CD8-positive, alpha-beta memory T cell (primary cell): Measurements from ENCODE around the gene ANKRD13D. TPM values are rescaled to one million over a fixed set of nuclear protein-coding genes. Genes with fewer than 3 reads are reported as not detected.
A peak's percentile ranks its signal among the peaks of the same experiment; 100 is the strongest.

Source experiments
- CTCF ChIA-PET: fragments of 350-600 bp; sonication (Branson Sonifier 250); formaldehyde crosslinking; loops from one replicate; lab custom pipeline; 2021; ENCODE audit warnings: antibody characterized with exemption; lab: Charles Lee
- POLR2A ChIA-PET: fragments of 350-600 bp; sonication (Branson Sonifier 250); formaldehyde crosslinking; loops from one replicate; lab custom pipeline; 2021; ENCODE audit warnings: antibody characterized with exemption; lab: Charles Lee
- DNase-seq, 5 donors: peaks; one replicate each; pipeline versions ENCODE4 v3.0.0 to v3.0.0-alpha.2; 2020 to 2022; ENCODE audit warnings: mixed read lengths in 1 of 5
- H3K27ac ChIP-seq: one replicate; pipeline ENCODE4 v1.7.0; 2013; ENCODE audit warnings: low read depth, mild to moderate bottlenecking, low read length, moderate library complexity
- H3K27me3 ChIP-seq: 2 replicates; pipeline ENCODE4 v1.7.0; 2013; ENCODE audit warnings: low read length, mild to moderate bottlenecking; ENCODE audit not compliant: insufficient read depth, poor library complexity, severe bottlenecking
- H3K36me3 ChIP-seq: 2 replicates; pipeline ENCODE4 v1.7.0; 2013; ENCODE audit warnings: mild to moderate bottlenecking, low read length, moderate library complexity; ENCODE audit not compliant: insufficient read depth
- H3K4me1 ChIP-seq: 2 replicates; pipeline ENCODE4 v1.7.0; 2013; ENCODE audit warnings: mild to moderate bottlenecking, low read length, moderate library complexity; ENCODE audit not compliant: insufficient read depth
- H3K4me3 ChIP-seq: 2 replicates; pipeline ENCODE4 v1.7.0; 2013; ENCODE audit warnings: mild to moderate bottlenecking, low read length
- H3K9me3 ChIP-seq: 2 replicates; pipeline ENCODE4 v1.7.0; 2013; ENCODE audit warnings: mild to moderate bottlenecking, low read length
- H3K27ac Mint-ChIP-seq, 8 donors: one replicate each; pipeline ENCODE4 v1.8.0; 2020 to 2021; ENCODE audit warnings: mixed read lengths in 8 of 8, mild to moderate bottlenecking in 6 of 8, inconsistent platforms in 3 of 8, moderate library complexity in 3 of 8
- H3K27me3 Mint-ChIP-seq, 2 donors: one replicate each; pipeline ENCODE4 v1.8.0; 2020 to 2021; ENCODE audit warnings: mixed read lengths in 2 of 2, mild to moderate bottlenecking in 1 of 2, moderate library complexity in 1 of 2
- H3K36me3 Mint-ChIP-seq, 3 donors: one replicate each; pipeline ENCODE4 v1.8.0; 2020 to 2021; ENCODE audit warnings: mixed read lengths in 3 of 3, inconsistent platforms in 1 of 3, mild to moderate bottlenecking in 1 of 3
- H3K4me1 Mint-ChIP-seq, 3 donors: one replicate each; pipeline ENCODE4 v1.8.0; 2020 to 2021; ENCODE audit warnings: mixed read lengths in 3 of 3, inconsistent platforms in 1 of 3, mild to moderate bottlenecking in 1 of 3
- H3K4me3 Mint-ChIP-seq, 7 donors: one replicate each; pipeline ENCODE4 v1.8.0; 2020 to 2021; ENCODE audit warnings: mixed read lengths in 7 of 7, mild to moderate bottlenecking in 6 of 7, moderate library complexity in 4 of 7, inconsistent platforms in 2 of 7
- H3K9me3 Mint-ChIP-seq, 5 donors: one replicate each; pipeline ENCODE4 v1.8.0; 2020 to 2022; ENCODE audit warnings: mixed read lengths in 5 of 5, mild to moderate bottlenecking in 3 of 5, moderate library complexity in 2 of 5, inconsistent platforms in 1 of 5
- polyA plus RNA-seq: library from polyadenylated mRNA; unstranded; fragments of 300-500 nt; fragmentation: Illumina TruSeq; gene quantifications from one replicate; pipeline ENCODE4 v1.2.3, GENCODE V29; 2021
- total RNA-seq, 2 experiments: library from RNA; stranded (reverse); gene quantifications; one replicate each; pipeline ENCODE4 v1.2.3, GENCODE V29; 2021

Gene ANKRD13D
- total and polyA plus RNA-seq, 3 experiments from 2014 or later = 23.9 to 90.1 (median 84.9) TPM

- H3K27ac Mint-ChIP-seq = peak overlapping the region in 6 of 8 donors; percentile 35 to 74 (median 56)
- ChIA-PET CTCF (interaction anchor here (0.7 to 4.9 kb wide), 32 partner anchors 9 to 167 kb away, joined by 3 to 94 read pairs (median 4); partner anchors contain the start of genes ANKRD13D, POLD4 and SSH3), POLR2A (interaction anchor here (0.6 to 2.5 kb wide), 6 partner anchors 16 to 91 kb away, joined by 3 to 9 read pairs (median 6); partner anchors contain the start of gene SSH3)
- no peaks in the 10 kb centered on the region for H3K36me3 ChIP-seq
- no peaks in the 10 kb centered on the region for H3K9me3 ChIP-seq
- H3K27me3 ChIP-seq = no peaks in the 10 kb centered on the region
- DNase-seq = peak in 1 of 5 donors; percentile 19
- H3K4me1 Mint-ChIP-seq = peaks cover 31 to 58% (median 32%) of the 10 kb centered on the region in 3 donors
- H3K9me3 Mint-ChIP-seq = no peaks in the 10 kb centered on the region
- H3K4me3 ChIP-seq = peak overlapping the region; percentile 38
- H3K27ac ChIP-seq = no peak overlapping the region
- H3K27me3 Mint-ChIP-seq = peaks cover 3 to 8% of the 10 kb centered on the region in 2 donors
- H3K36me3 Mint-ChIP-seq = peaks cover 0 to 6% (median 0%) of the 10 kb centered on the region in 3 donors
- peaks cover 29% of the 10 kb centered on the region for H3K4me1 ChIP-seq
- H3K4me3 Mint-ChIP-seq = peak overlapping the region in 6 of 7 donors; percentile 47 to 79 (median 71)
Observed at GRCh38 chr11:67261946-67262681, 27.0 kb upstream of the ANKRD13D start.

- Histone ChIP-seq H3K36me3 (peaks cover 5% of the 10 kb centered on the region), H3K27me3 (no peaks in the 10 kb centered on the region), H3K27ac (peak overlapping the region; percentile 16), H3K4me1 (peaks cover 34% of the 10 kb centered on the region), H3K9me3 (no peaks in the 10 kb centered on the region), H3K4me3 (peak overlapping the region; percentile 38)
- Mint-ChIP-seq H3K4me3 (peak overlapping the region; percentile 47 to 79 (median 75)), H3K36me3 (peaks cover 0 to 12% (median under 1%) of the 10 kb centered on the region in 3 donors), H3K27ac (peak overlapping the region; percentile 42 to 96 (median 77)), H3K9me3 (no peaks in the 10 kb centered on the region), H3K4me1 (peaks cover 35 to 67% (median 41%) of the 10 kb centered on the region in 3 donors), H3K27me3 (peaks cover 3 to 8% of the 10 kb centered on the region in 2 donors)
- DNase-seq = peak; percentile 60 to 82 (median 67)
- ChIA-PET POLR2A (interaction anchor here (0.6 to 2.5 kb wide), 7 partner anchors 9 to 90 kb away, joined by 3 to 9 read pairs (median 6); partner anchors contain the start of gene ANKRD13D), CTCF (interaction anchor here (0.7 to 4.9 kb wide), 28 partner anchors 10 to 166 kb away, joined by 3 to 94 read pairs (median 4); partner anchors contain the start of genes ANKRD13D, POLD4 and SSH3)
Observed at GRCh38 chr11:67262731-67263675, 26.1 kb upstream of the ANKRD13D start.

- H3K27me3 ChIP-seq = no peaks in the 10 kb centered on the region
- ChIA-PET POLR2A (interaction anchor here (1.4 to 2.1 kb wide), 2 partner anchors 25 to 53 kb away, joined by 3 to 6 read pairs; partner anchors contain the start of gene ANKRD13D), CTCF (interaction anchor here (1.2 to 4.9 kb wide), 9 partner anchors 11 to 118 kb away, joined by 3 to 94 read pairs (median 14); partner anchors contain the start of genes ANKRD13D and SSH3)
- H3K27ac Mint-ChIP-seq = peak overlapping the region in 4 of 8 donors; percentile 60 to 96 (median 86)
- H3K4me3 ChIP-seq = no peak overlapping the region
- H3K9me3 Mint-ChIP-seq = no peaks in the 10 kb centered on the region
- DNase-seq = no peak
- H3K36me3 Mint-ChIP-seq = peaks cover 0 to 24% (median 2%) of the 10 kb centered on the region in 3 donors
- no peak overlapping the region for H3K27ac ChIP-seq
- H3K9me3 ChIP-seq = no peaks in the 10 kb centered on the region
- H3K27me3 Mint-ChIP-seq = peaks cover 3 to 8% of the 10 kb centered on the region in 2 donors
- H3K4me1 Mint-ChIP-seq = peaks cover 43 to 75% (median 53%) of the 10 kb centered on the region in 3 donors
- H3K36me3 ChIP-seq = peaks cover 15% of the 10 kb centered on the region
- peaks cover 47% of the 10 kb centered on the region for H3K4me1 ChIP-seq
- H3K4me3 Mint-ChIP-seq = peak overlapping the region in 5 of 7 donors; percentile 33 to 93 (median 59)
Observed at GRCh38 chr11:67264260-67264659, 24.8 kb upstream of the ANKRD13D start.

GRCh38 chr11:67264877-67265632 lies 24.0 kb upstream of the ANKRD13D start:
- H3K9me3 Mint-ChIP-seq = no peaks in the 10 kb centered on the region
- POLR2A ChIA-PET = interaction anchor here (1.1 to 1.3 kb wide), 2 partner anchors 24 to 53 kb away, joined by 6 to 11 read pairs; partner anchors contain the start of gene ANKRD13D

GRCh38 chr11:67265633-67266448 lies 23.3 kb upstream of the ANKRD13D start:
- peak overlapping the region; percentile 80 to 93 (median 88) for H3K27ac Mint-ChIP-seq
- ChIA-PET POLR2A (interaction anchor here (0.9 to 12.9 kb wide), 7 partner anchors 12 to 52 kb away, joined by 3 to 283 read pairs (median 16); partner anchors contain the start of gene ANKRD13D), CTCF (interaction anchor here (1.1 to 8.1 kb wide), 11 partner anchors 11 to 116 kb away, joined by 3 to 114 read pairs (median 11); partner anchors contain the start of genes ANKRD13D and SSH3)
- peaks cover 0 to 38% (median 4%) of the 10 kb centered on the region in 3 donors for H3K36me3 Mint-ChIP-seq
- DNase-seq = peak; percentile 69 to 80 (median 75)
- H3K4me1 Mint-ChIP-seq = peaks cover 53 to 82% (median 65%) of the 10 kb centered on the region in 3 donors
- H3K4me3 Mint-ChIP-seq = peak overlapping the region; percentile 80 to 95 (median 85)
- Histone ChIP-seq H3K27ac (peak overlapping the region; percentile 17), H3K27me3 (no peaks in the 10 kb centered on the region), H3K9me3 (no peaks in the 10 kb centered on the region), H3K36me3 (peaks cover 24% of the 10 kb centered on the region), H3K4me1 (peaks cover 63% of the 10 kb centered on the region), H3K4me3 (no peak overlapping the region)
- H3K27me3 Mint-ChIP-seq = peaks cover 3 to 8% of the 10 kb centered on the region in 2 donors
- peaks cover 0 to 2% (median 0%) of the 10 kb centered on the region in 5 donors for H3K9me3 Mint-ChIP-seq

More at GRCh38 chr11:67264877-67265632, 24.0 kb upstream of the ANKRD13D start:
- peaks cover 47 to 78% (median 57%) of the 10 kb centered on the region in 3 donors for H3K4me1 Mint-ChIP-seq
- peaks cover 3 to 8% of the 10 kb centered on the region in 2 donors for H3K27me3 Mint-ChIP-seq
- H3K4me1 ChIP-seq = peaks cover 55% of the 10 kb centered on the region
- H3K9me3 ChIP-seq = no peaks in the 10 kb centered on the region
- CTCF ChIA-PET = interaction anchor here (0.8 to 4.9 kb wide), 7 partner anchors 12 to 117 kb away, joined by 3 to 94 read pairs (median 9); partner anchors contain the start of gene ANKRD13D
- peak overlapping the region in 6 of 8 donors; percentile 37 to 91 (median 86) for H3K27ac Mint-ChIP-seq
- peaks cover 23% of the 10 kb centered on the region for H3K36me3 ChIP-seq
- no peak overlapping the region for H3K27ac ChIP-seq
- H3K4me3 ChIP-seq = no peak overlapping the region
- H3K27me3 ChIP-seq = no peaks in the 10 kb centered on the region
- DNase-seq = no peak
- peaks cover 0 to 31% (median 2%) of the 10 kb centered on the region in 3 donors for H3K36me3 Mint-ChIP-seq
- H3K4me3 Mint-ChIP-seq = peak overlapping the region; percentile 80 to 95 (median 85)
